Loucy (cell line): ENCODE measurements around the gene TUBA3D.
"Not testable (repeated sequence)": the region's sequence is repeated elsewhere in the genome, so short reads cannot be mapped to it uniquely, and the experiment has no call there.

ENCODE experiments used
- CTCF ChIP-seq: fragments of 200-600 bp; sonication (generic); conservative IDR thresholded peaks from 2 replicates; pipeline ENCODE4 v1.5.1; 2014; ENCODE audit warnings: mild to moderate bottlenecking, antibody characterized with exemption, low read length
- EZH2phosphoT487 ChIP-seq: fragments of 200-600 bp; IDR thresholded peaks from 2 replicates; pipeline ENCODE4 v1.6.1; 2018; ENCODE audit warnings: antibody characterized with exemption, mild to moderate bottlenecking, moderate library complexity, borderline replicate concordance

- TF ChIP-seq CTCF, EZH2phosphoT487: not testable (repeated sequence)
Measured at GRCh38 chr2:131470944-131471343, 5.0 kb upstream of the TUBA3D start.
